ENCODE results near the gene TSPAN4. TPM values are rescaled to one million over a fixed set of nuclear protein-coding genes. Genes with fewer than 3 reads are reported as not detected.

The TSPAN4 gene
- total and polyA plus RNA-seq, 3 donors from 2014 or later: 47.2 to 87.0 (median 49.1) TPM

GRCh38 chr11:883527-883926, 40.9 kb downstream of the TSPAN4 start:
- Histone ChIP-seq H3K9me3 (no peaks in the 10 kb centered on the region), H3K27me3 (no peaks in the 10 kb centered on the region), H3K4me3 (no peak overlapping the region), H3K36me3 (ENCODE audit: low read depth, missing control alignments) (no peaks in the 10 kb centered on the region), H3K27ac (no peak overlapping the region), H3K4me1 (no peaks in the 10 kb centered on the region)
- no peak for DNase-seq
- TF ChIP-seq POLR2A (IDR thresholded peaks at IDR 0.05) (no peak), CTCF (IDR thresholded peaks at IDR 0.05) (no peak)
- intact Hi-C loops (cut with DNase I; ENCODE audit: low total_unique reads): no loop called here
- WGBS, 2 donors: 77 to 96% methylated on average over 4 to 10 of the region's 10 CpGs

GRCh38 chr11:884578-885070, 42.0 kb downstream of the TSPAN4 start:
- H3K9me3 ChIP-seq: no peaks in the 10 kb centered on the region
- H3K4me1 ChIP-seq: no peaks in the 10 kb centered on the region
- TF ChIP-seq POLR2A (IDR thresholded peaks at IDR 0.05) (no peak), CTCF (IDR thresholded peaks at IDR 0.05) (no peak)
- 83 to 86% methylated on average over 8 to 16 of the region's 16 CpGs for WGBS, 2 donors
- no peak overlapping the region for H3K27ac ChIP-seq
- DNase-seq: no peak
- no peak overlapping the region for H3K4me3 ChIP-seq
- no peaks in the 10 kb centered on the region for H3K36me3 ChIP-seq (ENCODE audit: low read depth, missing control alignments)
- no peaks in the 10 kb centered on the region for H3K27me3 ChIP-seq
- intact Hi-C loops (cut with DNase I; ENCODE audit: low total_unique reads): no loop called here

GRCh38 chr11:886568-886967, 43.9 kb downstream of the TSPAN4 start:
- Histone ChIP-seq H3K4me3 (no peak overlapping the region), H3K36me3 (ENCODE audit: low read depth, missing control alignments) (no peaks in the 10 kb centered on the region), H3K27ac (no peak overlapping the region), H3K9me3 (no peaks in the 10 kb centered on the region), H3K27me3 (no peaks in the 10 kb centered on the region), H3K4me1 (no peaks in the 10 kb centered on the region)
- no peak for TF ChIP-seq POLR2A (IDR thresholded peaks at IDR 0.05)
- no peak for TF ChIP-seq CTCF (IDR thresholded peaks at IDR 0.05)
- no peak for DNase-seq
- WGBS, 2 donors: 97 to 98% methylated on average over 16 to 17 of the region's 17 CpGs
- intact Hi-C loops (cut with DNase I; ENCODE audit: low total_unique reads): no loop called here

GRCh38 chr11:887589-887988, 44.9 kb downstream of the TSPAN4 start:
- no peak for DNase-seq
- H3K4me3 ChIP-seq: no peak overlapping the region

More at GRCh38 chr11:887589-887988, 44.9 kb downstream of the TSPAN4 start:
- Histone ChIP-seq H3K27ac (no peak overlapping the region), H3K27me3 (no peaks in the 10 kb centered on the region), H3K4me1 (no peaks in the 10 kb centered on the region), H3K36me3 (ENCODE audit: low read depth, missing control alignments) (no peaks in the 10 kb centered on the region), H3K9me3 (no peaks in the 10 kb centered on the region)
- intact Hi-C loops (cut with DNase I; ENCODE audit: low total_unique reads): no loop called here
- TF ChIP-seq POLR2A (IDR thresholded peaks at IDR 0.05) (no peak), CTCF (IDR thresholded peaks at IDR 0.05) (no peak)
- 82 to 84% methylated on average over 12 to 14 of the region's 14 CpGs for WGBS, 2 donors

All from testis (tissue), 3 donors.